CD1c-positive myeloid dendritic cell (primary cell): Measurements from ENCODE around the gene KLHL17.

Experiments
- DNase-seq: peaks from one replicate; pipeline ENCODE4 v3.0.0-alpha.2; 2016; ENCODE audit errors: extremely low spot score

KLHL17 gene

DNA sequence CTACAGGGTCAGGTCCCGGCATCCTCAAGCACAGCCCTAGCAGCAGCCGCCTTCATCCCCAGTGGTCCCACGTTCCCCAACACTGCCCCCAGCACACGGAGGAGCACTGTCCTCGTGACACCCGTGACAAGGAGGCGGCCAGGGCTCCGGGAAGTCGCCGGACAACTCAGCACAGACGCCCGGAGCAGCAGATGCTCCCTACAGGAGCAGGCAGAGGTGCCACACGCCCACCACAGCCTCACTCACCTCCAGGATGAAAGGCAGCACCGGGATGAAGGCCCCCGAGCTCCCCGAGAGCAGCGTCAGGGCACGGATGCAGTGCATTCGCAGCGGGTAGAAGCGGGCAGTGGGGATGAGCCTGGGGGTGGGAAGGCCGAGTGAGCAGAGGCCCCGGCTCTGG lies 9.5 kb upstream of the KLHL17 start:
- no peak for DNase-seq

DNA sequence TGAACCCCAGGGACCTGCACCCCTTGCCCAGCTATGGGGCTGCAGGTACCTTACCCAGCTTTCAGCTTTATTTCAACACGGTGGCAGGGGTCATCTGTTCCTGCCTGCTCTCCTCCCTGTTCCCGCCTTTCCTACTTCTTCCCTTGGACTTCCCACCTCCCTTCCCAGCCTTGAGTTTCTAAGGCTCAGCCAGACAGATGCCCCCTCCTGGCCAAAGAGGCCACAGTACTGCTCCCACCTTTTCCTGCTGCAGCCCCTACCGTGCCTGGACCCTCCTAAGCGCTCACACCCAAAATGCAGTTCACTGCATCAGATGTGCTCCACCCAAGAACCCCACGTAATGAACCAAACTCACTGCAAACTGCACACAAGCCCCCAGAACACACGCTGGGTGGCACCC lies 9.0 kb upstream of the KLHL17 start:
- no peak for DNase-seq

DNA sequence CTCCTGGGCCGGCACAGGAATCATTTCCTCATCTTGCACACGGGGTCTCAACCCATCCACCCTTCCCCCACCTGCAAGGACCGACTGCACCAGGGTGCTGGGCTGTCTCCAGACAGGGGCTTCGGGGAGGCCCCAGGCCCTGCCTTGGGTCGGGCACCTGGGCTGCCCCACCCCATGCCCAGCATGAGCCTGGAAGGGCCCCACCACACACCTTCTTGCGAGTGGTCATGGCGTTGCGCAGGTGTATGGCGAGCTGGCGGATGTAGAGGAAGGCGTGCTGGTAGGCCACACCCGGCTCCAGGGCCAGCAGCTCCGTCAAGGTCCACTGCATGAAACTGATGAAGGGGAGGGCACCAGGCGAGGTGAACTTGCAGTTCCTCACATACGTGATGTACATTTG lies 8.2 kb upstream of the KLHL17 start:
- no peak for DNase-seq

DNA sequence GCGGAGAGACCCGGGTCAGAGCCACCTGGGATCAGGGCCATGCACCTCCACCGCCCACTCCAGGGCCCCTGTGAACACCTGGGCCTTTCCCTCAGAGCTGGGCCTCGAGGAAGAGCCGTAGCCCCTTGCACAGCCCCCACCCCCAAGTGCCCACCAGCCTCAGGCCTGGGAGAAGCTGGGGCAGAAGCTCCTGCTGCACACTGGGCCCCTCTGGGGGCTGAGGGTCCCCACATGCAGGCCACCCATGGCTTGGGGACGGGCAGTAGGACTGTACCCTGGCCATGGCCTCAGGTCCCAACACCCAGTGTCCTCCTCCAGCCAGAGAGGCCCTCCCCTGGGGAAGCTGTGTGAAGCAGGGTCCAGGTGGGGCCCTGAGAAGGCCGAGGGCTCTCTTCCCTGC lies 7.8 kb upstream of the KLHL17 start:
- no peak for DNase-seq

DNA sequence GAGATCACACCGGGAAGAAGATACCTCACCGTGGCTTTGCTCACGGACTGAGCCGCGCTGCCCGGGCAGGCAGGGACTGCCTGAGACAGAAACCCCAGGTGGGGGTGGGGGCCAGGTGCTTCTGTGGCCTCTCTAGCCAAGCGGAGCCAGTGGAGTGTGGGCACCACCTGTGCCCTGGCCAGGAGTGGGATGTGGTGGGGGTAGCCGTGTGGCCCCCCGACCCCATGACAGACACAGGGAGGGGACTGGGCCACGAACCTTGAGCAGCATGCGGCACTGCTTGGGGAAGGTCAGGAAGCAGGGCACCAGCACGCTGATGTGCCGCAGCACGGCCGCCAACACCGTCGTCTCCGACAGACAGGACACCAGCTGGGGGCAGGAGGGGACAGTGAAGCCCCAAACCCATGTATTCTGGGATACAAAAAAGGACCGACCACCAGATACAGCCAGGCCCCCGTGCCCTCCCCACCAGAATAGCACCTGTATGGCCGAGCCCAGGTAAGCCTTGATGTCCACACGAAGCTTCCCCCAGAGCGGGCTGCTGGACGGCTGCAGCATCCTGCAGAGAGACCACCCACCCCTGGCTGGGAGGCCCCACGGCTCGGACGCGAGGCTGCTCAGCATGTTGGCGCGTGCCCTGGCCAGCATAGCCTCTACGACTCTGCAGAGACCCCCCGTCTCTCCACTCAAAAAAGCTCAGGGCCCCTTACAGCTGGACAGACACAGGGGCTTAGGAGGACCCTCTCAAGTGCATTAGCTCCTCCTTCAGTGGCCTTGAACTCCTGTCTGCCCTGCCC lies 6.7 kb upstream of the KLHL17 start:
- no peak for DNase-seq

DNA sequence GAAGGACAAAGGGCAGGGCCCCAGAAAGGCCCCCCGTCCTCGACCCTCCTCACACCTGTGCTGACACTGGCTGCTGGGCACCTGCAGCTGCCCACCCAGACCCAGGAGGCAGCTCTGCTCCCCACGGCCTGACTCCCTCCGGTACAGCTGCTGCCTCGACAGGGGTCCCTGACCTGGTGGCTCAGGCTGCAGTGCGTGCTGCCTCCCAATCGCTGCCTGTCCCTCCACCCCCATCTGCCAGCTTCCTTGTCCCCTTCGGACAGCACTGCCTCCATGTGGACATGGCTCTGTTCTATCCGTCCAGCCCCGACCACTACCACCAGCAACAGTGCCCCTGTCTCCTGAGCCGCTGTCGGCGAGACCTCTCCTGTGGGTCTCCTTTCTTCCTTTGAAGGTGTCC lies 5.5 kb upstream of the KLHL17 start:
- no peak for DNase-seq

DNA sequence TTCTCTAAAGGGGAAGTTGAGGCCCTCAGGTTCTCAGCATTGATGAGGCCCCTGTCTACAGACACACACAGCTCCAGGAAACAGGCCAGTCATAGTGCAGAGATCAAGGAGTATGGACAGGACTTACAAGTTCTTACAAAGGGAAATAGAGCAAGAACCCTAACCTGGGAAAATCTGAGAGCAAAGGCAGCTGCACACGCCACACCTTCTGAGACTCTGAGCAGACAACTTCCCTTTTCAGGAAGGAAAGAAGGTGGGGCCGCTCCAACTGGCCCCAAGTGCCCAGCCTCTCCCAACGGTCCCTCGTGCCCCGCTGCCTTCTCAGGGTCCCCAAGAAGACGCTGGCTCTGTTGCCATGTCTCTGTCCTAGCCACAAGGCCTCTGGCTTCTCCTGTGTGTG lies 4.9 kb upstream of the KLHL17 start:
- DNase-seq: no peak

DNA sequence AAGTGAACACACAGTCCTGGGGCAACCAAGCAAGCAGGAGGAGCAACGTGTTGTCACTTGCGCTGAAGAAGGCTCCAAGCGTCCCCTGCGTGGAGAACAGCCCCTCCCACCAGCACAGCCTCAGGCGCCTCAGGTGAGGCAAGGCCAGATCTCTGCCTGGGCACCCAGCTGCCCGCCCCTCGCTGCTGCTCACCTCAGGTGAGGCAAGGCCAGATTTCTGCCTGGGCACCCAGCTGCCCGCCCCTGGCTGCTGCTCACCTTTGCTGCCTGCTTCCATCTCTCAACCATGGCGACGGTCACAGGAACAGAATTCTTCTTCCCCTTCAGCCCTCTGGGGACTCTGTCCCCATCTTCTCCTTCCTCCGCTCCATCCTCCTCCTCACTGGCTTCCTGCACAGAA lies 3.7 kb upstream of the KLHL17 start:
- DNase-seq: no peak

DNA sequence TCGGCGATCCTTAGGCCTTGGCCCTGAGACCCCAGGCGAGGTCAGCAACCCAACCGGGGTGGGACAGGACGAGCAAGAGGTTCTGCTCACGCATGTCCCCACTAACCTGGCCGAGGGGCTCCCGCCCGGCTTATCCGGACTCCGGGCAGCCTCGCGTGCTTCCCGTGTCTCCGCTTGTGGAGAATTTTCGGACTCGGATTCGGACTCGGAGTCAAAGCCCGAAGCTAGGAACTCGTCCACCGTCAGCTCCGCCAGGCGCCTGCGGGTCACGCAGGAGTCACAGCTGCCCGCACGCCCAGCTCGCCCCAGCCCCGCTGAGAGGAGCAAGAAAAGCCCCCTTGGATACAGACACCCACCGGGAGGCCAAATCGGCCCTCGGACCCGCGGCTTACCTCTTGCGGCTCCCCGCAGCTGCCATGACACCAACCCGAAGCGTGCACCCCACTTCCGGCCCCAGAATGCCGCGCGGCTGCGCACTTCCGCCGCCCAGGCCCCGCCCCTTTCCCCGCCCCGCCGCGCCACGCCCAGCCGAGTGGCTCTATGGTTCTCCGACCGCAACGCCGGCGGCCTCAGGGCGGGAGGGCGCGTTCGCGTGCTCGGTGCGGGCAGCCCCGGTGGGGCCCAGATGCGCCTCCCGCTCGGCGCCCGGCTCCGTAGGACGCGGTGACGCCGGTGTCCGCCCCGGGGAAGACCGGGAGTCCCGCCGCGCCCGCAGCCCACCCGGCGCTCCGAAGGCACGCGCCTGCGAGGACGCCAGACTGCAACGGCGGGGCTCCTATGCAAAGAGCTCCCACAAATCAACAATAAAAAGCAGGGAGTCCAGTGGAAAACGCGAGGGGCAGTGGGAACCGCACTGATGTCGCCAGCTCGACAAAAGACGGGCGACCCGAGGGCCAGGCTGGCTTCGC lies 1.3 kb upstream of the KLHL17 start, which contains the start of gene NOC2L:
Gene NOC2L, minus strand, starts transcription at position 434 of the 908 bp plus-strand sequence. Its CDS starts 16 bp downstream, at position 418.
- peak; percentile 95 for DNase-seq

DNA sequence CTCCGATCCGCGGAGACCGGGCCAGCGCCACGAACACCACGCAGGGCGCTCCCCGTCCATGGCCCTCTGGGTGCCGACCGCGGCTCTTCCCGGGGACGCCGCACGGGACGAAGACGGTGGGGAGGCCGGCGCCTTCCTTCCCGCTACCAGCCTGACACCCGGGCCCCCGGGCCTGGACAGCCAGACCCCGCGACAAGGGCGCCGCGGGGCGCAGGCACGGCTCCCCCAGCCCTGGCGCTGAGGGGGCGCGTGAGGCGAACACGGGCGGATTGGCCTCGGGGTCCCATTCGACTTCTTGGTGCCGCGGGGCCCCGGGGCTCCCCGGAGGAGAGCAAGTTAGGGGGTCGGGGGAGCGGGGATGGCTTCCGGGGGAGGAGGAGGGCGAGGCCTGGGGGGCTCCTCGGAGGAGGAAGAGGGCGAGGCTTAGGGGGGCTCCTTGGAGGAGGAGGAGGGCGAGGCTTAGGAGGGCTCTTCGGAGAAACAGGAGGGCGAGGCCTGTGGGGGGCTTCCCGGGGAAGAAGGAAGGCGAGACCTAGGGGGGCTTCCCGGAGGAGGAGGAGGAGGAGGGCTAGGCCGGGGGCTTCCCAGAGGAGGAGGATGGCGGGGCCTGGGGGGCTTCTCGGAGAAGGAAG lies 537 bp upstream of the KLHL17 start:
- no peak for DNase-seq

DNA sequence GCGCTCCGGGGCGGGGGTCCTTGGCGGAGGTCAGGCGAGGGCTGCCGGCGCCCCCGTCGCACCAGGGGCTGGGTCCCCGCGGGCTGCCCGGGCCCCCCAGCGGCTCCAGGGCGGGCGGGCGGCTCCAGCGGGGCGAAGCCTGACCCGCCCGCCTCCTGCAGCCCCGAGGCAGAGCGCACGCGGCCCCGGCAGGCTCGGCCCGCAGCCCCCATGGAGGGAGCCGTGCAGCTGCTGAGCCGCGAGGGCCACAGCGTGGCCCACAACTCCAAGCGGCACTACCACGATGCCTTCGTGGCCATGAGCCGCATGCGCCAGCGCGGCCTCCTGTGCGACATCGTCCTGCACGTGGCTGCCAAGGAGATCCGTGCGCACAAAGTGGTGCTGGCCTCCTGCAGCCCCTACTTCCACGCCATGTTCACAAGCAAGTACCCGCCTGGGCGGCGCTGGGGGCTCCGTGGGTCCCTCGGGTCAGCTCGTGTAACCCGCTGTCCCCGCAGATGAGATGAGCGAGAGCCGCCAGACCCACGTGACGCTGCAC lies 817 bp downstream of the KLHL17 start:
- DNase-seq: no peak

DNA sequence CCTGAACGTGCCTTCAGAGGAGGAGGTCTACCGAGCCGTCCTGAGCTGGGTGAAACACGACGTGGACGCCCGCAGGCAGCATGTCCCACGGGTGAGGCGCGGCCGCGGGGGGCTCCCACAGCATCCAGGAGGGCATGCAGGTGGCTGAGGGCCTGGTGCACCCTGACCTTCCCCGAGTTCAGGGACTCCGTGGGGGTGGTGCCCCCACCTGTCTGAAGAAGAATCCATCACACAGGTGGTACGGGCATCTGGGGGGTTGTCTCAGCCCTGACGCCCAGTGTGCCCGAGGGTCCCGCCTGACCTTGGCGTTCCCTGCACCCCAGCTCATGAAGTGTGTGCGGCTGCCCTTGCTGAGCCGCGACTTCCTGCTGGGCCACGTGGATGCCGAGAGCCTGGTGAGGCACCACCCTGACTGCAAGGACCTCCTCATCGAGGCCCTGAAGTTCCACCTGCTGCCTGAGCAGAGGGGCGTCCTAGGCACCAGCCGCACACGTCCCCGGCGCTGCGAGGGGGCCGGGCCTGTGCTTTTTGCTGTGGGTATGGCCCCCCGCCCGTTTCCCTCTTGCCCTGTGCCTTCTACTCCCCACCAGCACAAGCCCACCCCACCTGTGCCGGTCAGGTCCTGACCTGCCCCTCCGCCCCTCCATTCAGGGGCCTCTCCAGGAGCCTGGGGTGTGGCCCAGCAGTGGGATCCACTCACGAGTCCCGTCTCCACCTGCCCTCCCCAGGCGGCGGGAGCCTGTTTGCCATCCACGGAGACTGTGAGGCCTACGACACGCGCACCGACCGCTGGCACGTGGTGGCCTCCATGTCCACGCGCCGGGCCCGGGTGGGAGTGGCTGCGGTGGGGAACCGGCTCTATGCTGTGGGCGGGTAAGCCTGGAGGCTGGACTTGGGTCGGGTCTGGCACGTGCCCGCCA lies 2.3 kb downstream of the KLHL17 start:
- DNase-seq: no peak

DNA sequence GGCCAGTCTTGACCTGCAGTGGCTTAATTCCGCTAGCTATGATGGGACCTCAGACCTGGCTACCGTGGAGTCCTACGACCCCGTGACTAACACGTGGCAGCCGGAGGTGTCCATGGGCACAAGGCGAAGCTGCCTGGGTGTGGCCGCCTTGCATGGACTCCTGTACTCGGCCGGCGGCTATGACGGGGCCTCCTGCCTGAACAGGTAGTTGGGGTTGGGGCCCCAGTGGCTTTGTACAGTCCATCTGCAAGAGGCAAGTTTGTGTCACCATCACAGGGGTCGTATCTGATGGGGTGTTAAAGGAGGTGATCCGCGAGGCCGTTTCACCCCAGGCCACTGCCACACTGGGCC lies 2.9 kb downstream of the KLHL17 start:
- no peak for DNase-seq

DNA sequence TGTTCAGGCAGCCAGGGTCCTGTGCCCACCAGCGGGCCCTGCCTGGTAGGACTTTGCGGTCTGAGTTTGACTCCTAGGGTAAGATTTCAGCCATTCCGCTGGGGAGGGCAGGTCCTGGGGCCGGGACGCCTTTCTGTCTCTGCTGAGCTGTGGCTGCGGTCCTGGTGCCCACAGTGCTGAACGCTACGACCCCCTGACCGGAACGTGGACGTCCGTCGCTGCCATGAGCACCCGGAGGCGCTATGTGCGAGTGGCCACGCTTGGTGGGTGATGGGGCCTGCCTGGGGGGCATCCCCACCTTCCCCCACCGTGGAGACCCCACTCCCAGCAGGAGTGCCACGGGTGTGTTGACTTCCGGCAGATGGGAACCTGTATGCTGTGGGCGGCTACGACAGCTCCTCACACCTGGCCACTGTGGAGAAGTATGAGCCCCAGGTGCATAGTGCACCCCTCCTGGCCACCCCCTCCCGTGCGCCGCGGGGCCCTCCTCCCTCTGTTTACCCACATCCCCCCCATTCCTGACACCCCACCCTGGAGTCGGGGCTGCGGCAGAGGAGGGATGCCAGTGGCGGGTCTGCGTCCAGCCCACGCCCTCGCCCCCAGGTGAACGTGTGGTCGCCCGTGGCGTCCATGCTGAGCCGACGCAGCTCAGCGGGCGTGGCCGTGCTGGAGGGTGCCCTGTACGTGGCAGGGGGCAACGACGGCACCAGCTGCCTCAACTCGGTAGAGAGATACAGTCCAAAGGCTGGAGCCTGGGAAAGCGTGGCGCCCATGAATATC lies 3.6 kb downstream of the KLHL17 start:
- no peak for DNase-seq

DNA sequence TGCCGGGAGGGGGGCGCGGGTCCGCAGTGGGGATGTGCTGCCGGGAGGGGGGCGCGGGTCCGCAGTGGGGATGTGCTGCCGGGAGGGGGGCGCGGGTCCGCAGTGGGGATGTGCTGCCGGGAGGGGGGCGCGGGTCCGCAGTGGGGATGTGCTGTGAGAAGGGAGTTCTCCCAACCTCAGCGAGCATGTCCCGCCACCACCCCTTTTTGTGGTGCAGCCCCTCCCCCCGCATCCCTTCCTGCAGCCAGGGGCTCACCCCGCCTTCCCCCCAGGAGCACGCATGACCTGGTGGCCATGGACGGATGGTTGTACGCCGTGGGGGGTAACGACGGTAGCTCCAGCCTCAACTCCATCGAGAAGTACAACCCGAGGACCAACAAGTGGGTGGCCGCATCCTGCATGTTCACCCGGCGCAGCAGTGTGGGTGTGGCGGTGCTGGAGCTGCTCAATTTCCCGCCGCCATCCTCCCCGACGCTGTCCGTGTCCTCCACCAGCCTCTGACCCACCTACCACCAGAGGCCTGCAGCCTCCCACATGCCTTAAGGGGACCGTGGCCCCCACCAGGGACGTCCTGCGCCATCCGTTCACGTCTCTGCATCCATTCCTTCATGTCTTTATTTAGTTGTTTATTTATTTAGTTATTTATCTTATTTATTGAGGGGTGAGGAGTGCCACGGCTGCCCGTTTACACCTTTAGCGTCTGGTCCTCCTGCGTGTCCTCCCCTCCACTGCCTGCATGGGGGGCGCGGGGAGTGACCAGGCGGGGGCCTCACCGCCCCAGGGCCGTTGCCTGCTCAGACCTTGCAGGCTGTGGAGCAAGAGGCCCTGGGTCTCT lies 4.5 kb downstream of the KLHL17 start:
- DNase-seq: no peak

DNA sequence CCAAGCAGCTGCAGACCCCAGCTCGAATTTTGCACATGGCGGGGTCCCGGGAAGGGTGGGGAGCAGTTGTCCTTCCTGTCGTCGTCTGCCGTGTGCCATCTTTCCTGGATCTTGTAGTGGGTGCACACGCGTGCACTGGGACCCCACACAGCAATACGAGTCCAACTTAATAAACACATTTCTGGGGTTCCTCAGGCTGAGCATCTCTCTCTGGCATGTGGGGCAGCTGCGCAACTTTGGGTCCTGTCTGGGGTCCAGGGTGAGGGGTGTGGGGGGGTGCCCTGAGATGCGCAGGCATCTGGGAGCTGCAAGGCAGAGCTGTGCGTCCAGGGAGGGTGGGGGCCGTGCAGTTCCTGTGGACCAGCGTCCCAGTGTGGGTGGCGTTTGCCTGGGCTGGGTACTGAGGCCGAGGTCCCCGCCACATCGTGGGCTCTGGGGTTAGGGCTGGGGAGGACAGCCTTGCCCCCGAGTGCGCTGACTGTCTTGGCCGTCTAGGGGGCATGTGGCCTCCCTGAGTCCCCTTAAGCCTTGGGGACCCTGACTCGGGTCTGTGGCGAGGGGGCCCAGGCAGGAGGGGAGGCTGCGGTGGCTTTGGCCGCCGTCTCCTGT lies 5.2 kb downstream of the KLHL17 start:
- DNase-seq: no peak

DNA sequence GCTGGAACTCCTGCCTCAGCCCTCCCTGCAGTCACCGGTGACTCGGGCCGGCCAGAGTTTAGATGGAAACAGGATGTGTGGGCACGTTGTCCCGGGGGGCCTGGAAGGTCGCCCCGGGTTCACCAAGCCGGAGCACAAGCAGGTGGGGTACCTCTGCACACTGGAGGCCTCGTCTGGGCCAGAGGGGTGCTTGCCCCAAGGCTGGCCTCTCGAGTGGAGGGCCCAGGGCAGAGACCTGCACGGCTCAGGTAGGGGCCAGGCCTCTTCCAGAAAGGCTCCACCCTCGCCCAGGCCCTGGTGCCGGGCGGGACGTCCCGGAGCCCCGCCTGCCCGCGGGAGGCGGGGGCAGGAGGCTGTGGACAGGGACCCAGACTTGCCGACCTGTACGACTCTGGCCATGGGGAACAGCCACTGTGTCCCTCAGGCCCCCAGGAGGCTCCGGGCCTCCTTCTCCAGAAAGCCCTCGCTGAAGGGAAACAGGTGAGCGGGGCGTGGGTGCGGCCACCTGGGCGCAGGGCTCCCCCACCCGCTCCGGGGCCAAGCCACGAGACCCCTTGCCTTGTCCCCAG lies 5.8 kb downstream of the KLHL17 start, which contains the start of gene PLEKHN1:
Gene PLEKHN1, plus strand, starts transcription at position 348 of the 569 bp plus-strand sequence. Its CDS starts 50 bp downstream, at position 398.
- peak; percentile 39 for DNase-seq

DNA sequence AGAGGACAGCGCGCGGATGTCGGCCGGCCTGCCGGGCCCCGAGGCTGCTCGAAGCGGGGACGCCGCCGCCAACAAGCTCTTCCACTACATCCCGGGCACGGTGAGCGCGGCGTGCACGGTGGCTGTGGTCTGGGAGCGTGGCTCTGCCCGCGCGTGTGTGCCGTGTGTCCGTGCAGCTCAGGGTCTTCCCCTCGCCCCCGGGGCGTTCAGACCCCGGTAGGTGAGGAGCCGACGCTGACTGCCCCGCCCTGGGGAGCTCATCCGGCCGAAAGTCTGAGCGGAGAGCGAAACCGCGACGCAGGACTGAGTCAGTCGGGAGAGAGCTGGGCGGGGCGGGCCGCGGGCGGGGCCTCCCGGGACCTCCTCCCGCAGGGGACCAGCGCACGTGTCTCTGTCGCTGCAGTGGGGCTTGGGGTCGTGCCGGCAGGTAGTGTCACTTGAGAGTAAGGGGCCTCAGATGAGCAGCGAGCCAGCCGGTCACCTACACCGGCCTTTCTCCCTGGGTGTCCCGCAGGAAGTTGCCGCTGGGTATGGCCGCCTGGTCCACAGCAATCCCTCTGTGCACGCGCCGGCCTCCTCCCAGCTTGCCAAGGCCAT lies 6.4 kb downstream of the KLHL17 start:
- peak; percentile 70 for DNase-seq
